K562 (cell line): ENCODE measurements around the gene FBN1. TPM values are rescaled to one million over a fixed set of nuclear protein-coding genes. Genes with fewer than 3 reads are reported as not detected.
A peak's percentile ranks its signal among the peaks of the same experiment; 100 is the strongest.

Experiments used
- ATAC-seq: fragments of 200-7000 bp; cut with Tn5 transposase; 3 replicates; pipeline ENCODE4 v1.9.1; 2020; ENCODE audit warnings: moderate library complexity
- BruUV-seq: library from RNA; stranded (reverse); fragments of 400-500 nt; replicated peaks from 2 replicates; lab custom pipeline; 2021; lab: Mats Ljungman, UMichigan
- CTCF ChIA-PET: fragments of 300-600 bp; formaldehyde crosslinking; extraction: SDS; loops from one replicate; lab custom pipeline; 2021; ENCODE audit warnings: low intra/inter-chr PET ratio; lab: Yijun Ruan, JAX
- POLR2A ChIA-PET: fragments of 300-600, 350-650 bp; sonication (Branson Sonifier 250); formaldehyde crosslinking; extraction: SDS; loops from one replicate; lab custom pipeline; 2021; ENCODE audit warnings: antibody characterized with exemption, inconsistent platforms; lab: Yijun Ruan, JAX
- DNase-seq, 4 experiments: peaks; one replicate each; pipeline versions ENCODE4 v3.0.0 to v3.0.0-alpha.2; 2011 to 2018; ENCODE audit warnings: low spot score in 3 of 4, mixed read lengths in 3 of 4; ENCODE audit errors: extremely low read depth in 1 of 4
- FAIRE-seq: peaks from 2 replicates; lab custom pipeline; 2011; peaks lifted over from hg19 to GRCh38; lab: Jason Lieb, UNC
- H2AFZ ChIP-seq: 2 replicates; pipeline ENCODE4 v1.6.0; 2011; ENCODE audit warnings: low read depth, low read length, control low read depth, inconsistent platforms
- H3K27ac ChIP-seq: fragments of 200-600 bp; 3 replicates; pipeline ENCODE4 v1.8.0; 2011; ENCODE audit warnings: low read depth, mild to moderate bottlenecking, control low read depth, inconsistent platforms, low read length, moderate library complexity, mixed read lengths; ENCODE audit errors: extremely low read depth
- H3K27me3 ChIP-seq, 2 experiments: fragments of 300-600 bp in 1 of 2; 2 replicates in 1 of 2; 3 replicates in 1 of 2; pipeline versions ENCODE4 v1.6.0 to v1.8.0; 2011; ENCODE audit warnings: inconsistent platforms in 2 of 2, low read length in 2 of 2, mild to moderate bottlenecking in 1 of 2, mixed read lengths in 1 of 2, moderate library complexity in 1 of 2; ENCODE audit not compliant: control insufficient read depth in 2 of 2, insufficient read depth in 2 of 2
- H3K36me3 ChIP-seq: fragments of 300-600 bp; 3 replicates; pipeline ENCODE4 v1.8.0; 2011; ENCODE audit warnings: mild to moderate bottlenecking, low read length, inconsistent platforms; ENCODE audit not compliant: control insufficient read depth, insufficient read depth
- H3K4me1 ChIP-seq, 2 experiments: fragments of 200-600 bp in 1 of 2; replicated peaks in 1 of 2; 2 replicates in 1 of 2; 3 replicates in 1 of 2; pipeline versions ENCODE4 v1.5.1 to v1.8.0; 2011; ENCODE audit warnings: inconsistent platforms in 2 of 2, low read length in 2 of 2, mild to moderate bottlenecking in 1 of 2, mixed read lengths in 1 of 2, moderate library complexity in 1 of 2; ENCODE audit not compliant: control insufficient read depth in 2 of 2, insufficient read depth in 2 of 2
- H3K4me2 ChIP-seq: 2 replicates; pipeline ENCODE4 v1.6.1; 2011; ENCODE audit warnings: low read length, control low read depth, inconsistent platforms, mixed read lengths; ENCODE audit not compliant: insufficient read depth
- H3K4me3 ChIP-seq: fragments of 200-600 bp; sonication (generic), shearing (Covaris generic); 2 replicates; pipeline ENCODE4 v1.5.1; 2016; ENCODE audit warnings: control low read depth, inconsistent platforms
- H3K79me2 ChIP-seq: fragments of 200-600 bp; 3 replicates; pipeline ENCODE4 v1.8.0; 2011; ENCODE audit warnings: low read length, inconsistent platforms; ENCODE audit not compliant: control insufficient read depth, insufficient read depth
- H3K9ac ChIP-seq, 2 experiments: 2 replicates each; pipeline versions ENCODE4 v1.6.0 to v1.6.1; 2011; ENCODE audit warnings: low read depth in 2 of 2, low read length in 2 of 2, control low read depth in 1 of 2, inconsistent platforms in 1 of 2, mild to moderate bottlenecking in 1 of 2, mixed read lengths in 1 of 2; ENCODE audit not compliant: insufficient read depth in 1 of 2
- H3K9me1 ChIP-seq: one replicate; pipeline ENCODE4 v1.6.0; 2011; ENCODE audit warnings: inconsistent platforms, mild to moderate bottlenecking, low read length, moderate library complexity; ENCODE audit not compliant: control insufficient read depth, insufficient read depth
- H3K9me3 ChIP-seq: replicated peaks from 2 replicates; pipeline ENCODE4 v1.5.1; 2011; ENCODE audit warnings: low read depth, low read length, inconsistent platforms; ENCODE audit not compliant: control insufficient read depth, insufficient read depth
- H4K20me1 ChIP-seq: replicated peaks from 2 replicates; pipeline ENCODE4 v1.6.1; 2011; ENCODE audit warnings: low read length, inconsistent platforms, mixed read lengths; ENCODE audit not compliant: control insufficient read depth, insufficient read depth
- CLOCK ChIP-seq: fragments of 250-450 bp; sonication (Bioruptor Pico); IDR thresholded peaks from 2 replicates; pipeline ENCODE4 v1.4.0; 2020; ENCODE audit warnings: mild to moderate bottlenecking, moderate library complexity, borderline replicate concordance
- CUX1 ChIP-seq: fragments of 200-800 bp; sonication (Bioruptor generic); IDR thresholded peaks from 2 replicates; pipeline ENCODE4 v1.6.1; 2016; ENCODE audit warnings: missing genetic modification characterization, missing compliant biosample characterization
- HDGF ChIP-seq: fragments of 450-650 bp; IDR thresholded peaks from 2 replicates; pipeline ENCODE4 v1.6.1; 2016
- MED1 ChIP-seq: sonication (generic); formaldehyde crosslinking; IDR thresholded peaks from 2 replicates; pipeline ENCODE4 v1.8.1; 2023; ENCODE audit warnings: missing genetic modification reagents, borderline replicate concordance
- NR2F6 ChIP-seq: fragments of 450-650 bp; formaldehyde crosslinking; IDR thresholded peaks from 2 replicates; pipeline ENCODE4 v1.4.0; 2020; ENCODE audit warnings: mild to moderate bottlenecking
- THAP12 ChIP-seq: fragments of 250-450 bp; sonication (Bioruptor Pico); IDR thresholded peaks from 2 replicates; pipeline ENCODE4 v1.9.0; 2021; ENCODE audit warnings: mild to moderate bottlenecking, inconsistent platforms
- WGBS: fragments of 100-300 bp; shearing (Covaris generic); methylation state at CpG from one replicate; pipeline ENCODE4 v1.1.6; 2016; ENCODE audit warnings: low coverage, mixed read lengths; ENCODE audit not compliant: insufficient coverage; ENCODE audit errors: missing lambda C conversion rate; 5-methylcytosine and 5-hydroxymethylcytosine counted together
- in situ Hi-C: fragments of 300-500 bp; cut with MboI; formaldehyde crosslinking; loops from 4 replicates; pipeline ENCODE4 v1.15.0; 2018; ENCODE audit warnings: inconsistent platforms, mixed read lengths
- intact Hi-C: fragments of 100-400 bp; cut with micrococcal nuclease; formaldehyde crosslinking; loops from 2 replicates; pipeline ENCODE4 v1.14.2; 2022
- polyA plus RNA-seq, 8 experiments: library from polyadenylated mRNA; depleted of rRNA in 4 of 8; stranded (reverse) in 5 of 8; unstranded in 3 of 8; fragments of >200 nt; fragmentation: Nextera tagmentation in 2 of 8; fragmentation: Illumina TruSeq in 1 of 8; extraction: Ambion mirVana in 2 of 8; extraction: Trizol in 1 of 8; gene quantifications; 2 replicates each; pipeline versions ENCODE4 v1.2.1 to v1.2.3, GENCODE V29; 2011 to 2014; ENCODE audit warnings: inconsistent platforms in 1 of 8, missing spikeins in 1 of 8
- total RNA-seq, 7 experiments: library from RNA; depleted of rRNA in 6 of 7; stranded (reverse); fragments of >200 nt in 6 of 7; fragmentation: Illumina TruSeq in 2 of 7; extraction: Trizol in 2 of 7; gene quantifications; 2 replicates each; pipeline versions ENCODE4 v1.2.1 to v1.2.3, GENCODE V29; 2011 to 2021; ENCODE audit warnings: low replicate concordance in 1 of 7

Gene FBN1
- total and polyA plus RNA-seq, 9 of the 15 experiments (the other 6 are each of a cell fraction or from before 2014, with no cell fraction given), result 0.15 to 1.2 (median 0.60) TPM

- 31% methylated on average over 1 of the region's 1 CpG for WGBS
- H3K4me2 ChIP-seq, result no peak overlapping the region
- no TSS peak for BruUV-seq
- H2AFZ ChIP-seq, result no peak overlapping the region
- no peaks in the 10 kb centered on the region for H3K9me3 ChIP-seq
- intact Hi-C loops, result no loop called here
- H3K9me1 ChIP-seq, result no peaks in the 10 kb centered on the region
- ChIA-PET CTCF (no interaction called here), POLR2A (no interaction called here)
- no peaks in the 10 kb centered on the region for H3K27me3 ChIP-seq
- no peaks in the 10 kb centered on the region for H3K36me3 ChIP-seq
- no peak overlapping the region for H3K27ac ChIP-seq
- ATAC-seq (no peak), FAIRE-seq (peak; percentile 49), DNase-seq (no peak)
- no peak overlapping the region for H3K9ac ChIP-seq
- H3K4me3 ChIP-seq, result no peak overlapping the region
- H4K20me1 ChIP-seq, result no peaks in the 10 kb centered on the region
- no peaks in the 10 kb centered on the region for H3K79me2 ChIP-seq
- peaks cover 0 to 6% of the 10 kb centered on the region in 2 experiments; a peak in 2 of 5 replicates for H3K4me1 ChIP-seq
- in situ Hi-C loops, result no loop called here
- TF ChIP-seq THAP12 (CRISPR knock-in tag) (no peak), HDGF (no peak), CLOCK (no peak), MED1 (CRISPR knock-in tag) (no peak), CUX1 (CRISPR knock-in tag) (no peak), NR2F6 (no peak)
Measured at GRCh38 chr15:48632651-48633050, 12.9 kb downstream of the FBN1 start.
